CD8-positive, alpha-beta memory T cell (primary cell): Measurements from ENCODE around the gene HCFC1R1. TPM values are rescaled to one million over a fixed set of nuclear protein-coding genes. Genes with fewer than 3 reads are reported as not detected.
A peak's percentile ranks its signal among the peaks of the same experiment; 100 is the strongest.

Experiments used
- CTCF ChIA-PET: fragments of 350-600 bp; sonication (Branson Sonifier 250); formaldehyde crosslinking; loops from one replicate; lab custom pipeline; 2021; ENCODE audit warnings: antibody characterized with exemption; lab: Charles Lee
- POLR2A ChIA-PET: fragments of 350-600 bp; sonication (Branson Sonifier 250); formaldehyde crosslinking; loops from one replicate; lab custom pipeline; 2021; ENCODE audit warnings: antibody characterized with exemption; lab: Charles Lee
- DNase-seq, 5 donors: peaks; one replicate each; pipeline versions ENCODE4 v3.0.0 to v3.0.0-alpha.2; 2020 to 2022; ENCODE audit warnings: mixed read lengths in 1 of 5
- H3K27ac ChIP-seq: one replicate; pipeline ENCODE4 v1.7.0; 2013; ENCODE audit warnings: low read depth, mild to moderate bottlenecking, low read length, moderate library complexity
- H3K27me3 ChIP-seq: 2 replicates; pipeline ENCODE4 v1.7.0; 2013; ENCODE audit warnings: low read length, mild to moderate bottlenecking; ENCODE audit not compliant: insufficient read depth, poor library complexity, severe bottlenecking
- H3K36me3 ChIP-seq: 2 replicates; pipeline ENCODE4 v1.7.0; 2013; ENCODE audit warnings: mild to moderate bottlenecking, low read length, moderate library complexity; ENCODE audit not compliant: insufficient read depth
- H3K4me1 ChIP-seq: 2 replicates; pipeline ENCODE4 v1.7.0; 2013; ENCODE audit warnings: mild to moderate bottlenecking, low read length, moderate library complexity; ENCODE audit not compliant: insufficient read depth
- H3K4me3 ChIP-seq: 2 replicates; pipeline ENCODE4 v1.7.0; 2013; ENCODE audit warnings: mild to moderate bottlenecking, low read length
- H3K9me3 ChIP-seq: 2 replicates; pipeline ENCODE4 v1.7.0; 2013; ENCODE audit warnings: mild to moderate bottlenecking, low read length
- H3K27ac Mint-ChIP-seq, 8 donors: one replicate each; pipeline ENCODE4 v1.8.0; 2020 to 2021; ENCODE audit warnings: mixed read lengths in 8 of 8, mild to moderate bottlenecking in 6 of 8, inconsistent platforms in 3 of 8, moderate library complexity in 3 of 8
- H3K27me3 Mint-ChIP-seq, 2 donors: one replicate each; pipeline ENCODE4 v1.8.0; 2020 to 2021; ENCODE audit warnings: mixed read lengths in 2 of 2, mild to moderate bottlenecking in 1 of 2, moderate library complexity in 1 of 2
- H3K36me3 Mint-ChIP-seq, 3 donors: one replicate each; pipeline ENCODE4 v1.8.0; 2020 to 2021; ENCODE audit warnings: mixed read lengths in 3 of 3, inconsistent platforms in 1 of 3, mild to moderate bottlenecking in 1 of 3
- H3K4me1 Mint-ChIP-seq, 3 donors: one replicate each; pipeline ENCODE4 v1.8.0; 2020 to 2021; ENCODE audit warnings: mixed read lengths in 3 of 3, inconsistent platforms in 1 of 3, mild to moderate bottlenecking in 1 of 3
- H3K4me3 Mint-ChIP-seq, 7 donors: one replicate each; pipeline ENCODE4 v1.8.0; 2020 to 2021; ENCODE audit warnings: mixed read lengths in 7 of 7, mild to moderate bottlenecking in 6 of 7, moderate library complexity in 4 of 7, inconsistent platforms in 2 of 7
- H3K9me3 Mint-ChIP-seq, 5 donors: one replicate each; pipeline ENCODE4 v1.8.0; 2020 to 2022; ENCODE audit warnings: mixed read lengths in 5 of 5, mild to moderate bottlenecking in 3 of 5, moderate library complexity in 2 of 5, inconsistent platforms in 1 of 5
- polyA plus RNA-seq: library from polyadenylated mRNA; unstranded; fragments of 300-500 nt; fragmentation: Illumina TruSeq; gene quantifications from one replicate; pipeline ENCODE4 v1.2.3, GENCODE V29; 2021
- total RNA-seq, 2 experiments: library from RNA; stranded (reverse); gene quantifications; one replicate each; pipeline ENCODE4 v1.2.3, GENCODE V29; 2021

The HCFC1R1 gene
- total and polyA plus RNA-seq, 3 experiments from 2014 or later = 23.7 to 26.3 (median 25.6) TPM

DNA sequence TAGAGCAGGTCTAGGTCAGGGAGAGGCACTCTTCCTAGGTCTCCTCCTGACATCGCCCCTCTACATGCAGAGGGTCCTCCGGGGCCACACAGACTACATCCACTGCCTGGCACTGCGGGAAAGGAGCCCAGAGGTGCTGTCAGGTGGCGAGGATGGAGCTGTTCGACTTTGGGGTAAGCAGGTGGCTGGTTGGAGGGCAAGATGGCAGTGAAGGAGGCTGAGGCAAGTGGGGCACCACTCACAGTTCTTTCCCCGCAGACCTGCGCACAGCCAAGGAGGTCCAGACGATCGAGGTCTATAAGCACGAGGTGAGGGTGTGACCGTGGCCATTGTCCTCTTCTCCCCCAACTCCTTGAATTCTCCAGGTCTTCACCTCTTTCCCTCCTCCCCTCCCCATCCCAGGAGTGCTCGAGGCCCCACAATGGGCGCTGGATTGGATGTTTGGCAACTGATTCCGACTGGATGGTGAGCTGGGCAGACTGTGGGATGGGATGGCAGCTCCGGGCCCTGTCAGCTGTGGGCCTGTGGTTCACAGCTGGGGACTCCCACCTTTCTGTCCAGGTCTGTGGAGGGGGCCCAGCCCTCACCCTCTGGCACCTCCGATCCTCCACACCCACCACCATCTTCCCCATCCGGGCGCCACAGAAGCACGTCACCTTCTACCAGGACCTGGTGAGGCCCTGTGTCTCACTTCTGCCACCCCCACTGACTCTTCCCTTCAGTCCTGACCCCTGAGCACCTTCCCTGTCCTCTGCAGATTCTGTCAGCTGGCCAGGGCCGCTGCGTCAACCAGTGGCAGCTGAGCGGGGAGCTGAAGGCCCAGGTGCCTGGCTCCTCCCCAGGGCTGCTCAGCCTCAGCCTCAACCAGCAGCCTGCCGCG, 3.1 kb upstream of the HCFC1R1 start:
- Histone ChIP-seq H3K27me3 (peaks cover 6% of the 10 kb centered on the region), H3K4me3 (no peak overlapping the region), H3K27ac (no peak overlapping the region), H3K4me1 (peaks cover 43% of the 10 kb centered on the region), H3K36me3 (peaks cover 7% of the 10 kb centered on the region), H3K9me3 (no peaks in the 10 kb centered on the region)
- Mint-ChIP-seq H3K4me1 (peaks cover 38 to 60% (median 43%) of the 10 kb centered on the region in 3 donors), H3K4me3 (peak overlapping the region in 1 of 7 donors; percentile 26), H3K9me3 (peaks cover 0 to 2% (median 0%) of the 10 kb centered on the region in 5 donors), H3K27me3 (peaks cover 8 to 10% of the 10 kb centered on the region in 2 donors), H3K36me3 (peaks cover 0 to 22% (median 3%) of the 10 kb centered on the region in 3 donors), H3K27ac (peak overlapping the region in 1 of 8 donors; percentile 11)
- ChIA-PET CTCF (interaction anchor here (1.0 to 17.8 kb wide), 14 partner anchors 6 to 549 kb away, joined by 3 to 289 read pairs (median 6); partner anchors contain the start of genes BICDL2, CLDN9, HCFC1R1 and MMP25), POLR2A (interaction anchor here (0.6 to 1.8 kb wide), 4 partner anchors 17 to 188 kb away, joined by 4 to 7 read pairs (median 4); no protein-coding TSS in a partner anchor)
- DNase-seq = no peak

DNA sequence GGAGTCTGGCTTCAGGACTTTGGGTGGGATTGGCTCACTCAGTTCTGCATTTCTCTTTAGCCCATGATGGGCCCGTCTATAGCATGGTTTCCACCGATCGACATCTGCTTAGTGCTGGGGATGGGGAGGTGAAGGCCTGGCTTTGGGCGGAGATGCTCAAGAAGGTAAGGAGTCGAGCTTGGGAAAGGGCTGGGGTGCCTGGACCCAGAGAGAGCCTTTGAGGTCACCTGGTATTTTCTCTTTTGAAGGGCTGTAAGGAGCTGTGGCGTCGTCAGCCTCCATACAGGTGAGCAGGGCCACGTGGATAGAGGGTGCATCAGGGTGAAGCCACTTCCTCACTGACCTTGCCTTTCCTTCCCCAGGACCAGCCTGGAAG, 2.2 kb upstream of the HCFC1R1 start:
- H3K4me3 ChIP-seq = no peak overlapping the region
- Mint-ChIP-seq H3K9me3 (peaks cover 0 to 2% (median 0%) of the 10 kb centered on the region in 5 donors), H3K27ac (peak overlapping the region in 2 of 8 donors; percentile 11 to 73), H3K27me3 (peaks cover 5 to 8% of the 10 kb centered on the region in 2 donors), H3K36me3 (peaks cover 0 to 22% (median 3%) of the 10 kb centered on the region in 3 donors), H3K4me1 (peaks cover 46 to 66% (median 49%) of the 10 kb centered on the region in 3 donors), H3K4me3 (no peak overlapping the region)
- ChIA-PET CTCF (interaction anchor here (1.1 to 17.8 kb wide), 5 partner anchors 9 to 103 kb away, joined by 3 to 289 read pairs (median 5); partner anchors contain the start of gene CLDN9), POLR2A (interaction anchor here (1.6 kb wide), 1 partner anchor 22 kb away, joined by 4 read pairs; no protein-coding TSS in a partner anchor)
- H3K9me3 ChIP-seq = no peaks in the 10 kb centered on the region
- H3K27ac ChIP-seq = no peak overlapping the region
- peaks cover 6% of the 10 kb centered on the region for H3K27me3 ChIP-seq
- peaks cover 52% of the 10 kb centered on the region for H3K4me1 ChIP-seq
- peaks cover 7% of the 10 kb centered on the region for H3K36me3 ChIP-seq
- DNase-seq = no peak

- H3K27ac Mint-ChIP-seq = peak overlapping the region in 1 of 8 donors; percentile 11
- no peak overlapping the region for H3K4me3 ChIP-seq
- ChIA-PET POLR2A (interaction anchor here (0.6 to 0.7 kb wide), 2 partner anchors 144 to 418 kb away, joined by 3 to 6 read pairs; partner anchors contain the start of gene NAA60), CTCF (interaction anchor here (0.7 to 17.8 kb wide), 8 partner anchors 9 to 104 kb away, joined by 3 to 289 read pairs (median 4); partner anchors contain the start of gene CLDN9)
- H3K27ac ChIP-seq = no peak overlapping the region
- no peak for DNase-seq
- H3K9me3 ChIP-seq = no peaks in the 10 kb centered on the region
- peaks cover 0 to 2% (median 0%) of the 10 kb centered on the region in 5 donors for H3K9me3 Mint-ChIP-seq
- H3K27me3 Mint-ChIP-seq = peaks cover 5 to 8% of the 10 kb centered on the region in 2 donors
- peak overlapping the region in 1 of 7 donors; percentile 22 for H3K4me3 Mint-ChIP-seq
- H3K4me1 Mint-ChIP-seq = peaks cover 50 to 72% (median 52%) of the 10 kb centered on the region in 3 donors
- peaks cover 0 to 22% (median 3%) of the 10 kb centered on the region in 3 donors for H3K36me3 Mint-ChIP-seq
- peaks cover 6% of the 10 kb centered on the region for H3K27me3 ChIP-seq
- H3K36me3 ChIP-seq = peaks cover 7% of the 10 kb centered on the region
- H3K4me1 ChIP-seq = peaks cover 53% of the 10 kb centered on the region
Measured at GRCh38 chr16:3025032-3026002, 1.6 kb upstream of the HCFC1R1 start.

- H3K4me1 Mint-ChIP-seq = peaks cover 42 to 64% (median 47%) of the 10 kb centered on the region in 3 donors
- H3K36me3 ChIP-seq = peaks cover 7% of the 10 kb centered on the region
- CTCF ChIA-PET = interaction anchor here (0.5 to 17.8 kb wide), 8 partner anchors 6 to 106 kb away, joined by 3 to 289 read pairs (median 5); partner anchors contain the start of gene CLDN9
- no peaks in the 10 kb centered on the region for H3K27me3 ChIP-seq
- H3K4me3 ChIP-seq = peak overlapping the region; percentile 88
- peaks cover 43% of the 10 kb centered on the region for H3K4me1 ChIP-seq
- peaks cover 0 to 2% (median 0%) of the 10 kb centered on the region in 5 donors for H3K9me3 Mint-ChIP-seq
- H3K27me3 Mint-ChIP-seq = peaks cover 0 to 3% of the 10 kb centered on the region in 2 donors
- H3K27ac ChIP-seq = peak overlapping the region; percentile 88
- POLR2A ChIA-PET = interaction anchor here (0.5 to 1.9 kb wide), 3 partner anchors 21 to 127 kb away, joined by 3 to 7 read pairs (median 4); partner anchors contain the start of gene ZNF213
- peaks cover 0 to 22% (median 3%) of the 10 kb centered on the region in 3 donors for H3K36me3 Mint-ChIP-seq
- no peaks in the 10 kb centered on the region for H3K9me3 ChIP-seq
- peak overlapping the region; percentile 78 to 97 (median 88) for H3K27ac Mint-ChIP-seq
- DNase-seq = peak in 1 of 5 donors; percentile 39
- H3K4me3 Mint-ChIP-seq = peak overlapping the region; percentile 87 to 98 (median 93)
Measured at GRCh38 chr16:3023415-3023668, 400 bp downstream of the HCFC1R1 start.

GRCh38 chr16:3022684-3023414, 893 bp downstream of the HCFC1R1 start:
- Histone ChIP-seq H3K36me3 (peaks cover 7% of the 10 kb centered on the region), H3K4me3 (peak overlapping the region; percentile 88), H3K27me3 (no peaks in the 10 kb centered on the region), H3K9me3 (no peaks in the 10 kb centered on the region), H3K27ac (peak overlapping the region; percentile 88), H3K4me1 (peaks cover 47% of the 10 kb centered on the region)
- POLR2A ChIA-PET = interaction anchor here (0.5 to 1.9 kb wide), 4 partner anchors 19 to 128 kb away, joined by 3 to 7 read pairs (median 4); partner anchors contain the start of gene ZNF213
- H3K4me1 Mint-ChIP-seq = peaks cover 42 to 64% (median 45%) of the 10 kb centered on the region in 3 donors
- CTCF ChIA-PET = interaction anchor here (0.5 to 17.8 kb wide), 9 partner anchors 7 to 107 kb away, joined by 3 to 289 read pairs (median 4); partner anchors contain the start of gene CLDN9
- H3K9me3 Mint-ChIP-seq = no peaks in the 10 kb centered on the region
- no peak for DNase-seq
- H3K27me3 Mint-ChIP-seq = peaks cover 0 to 2% of the 10 kb centered on the region in 2 donors
- peak overlapping the region; percentile 78 to 93 (median 86) for H3K27ac Mint-ChIP-seq
- H3K4me3 Mint-ChIP-seq = peak overlapping the region; percentile 87 to 98 (median 93)
- peaks cover 0 to 22% (median 3%) of the 10 kb centered on the region in 3 donors for H3K36me3 Mint-ChIP-seq

DNA sequence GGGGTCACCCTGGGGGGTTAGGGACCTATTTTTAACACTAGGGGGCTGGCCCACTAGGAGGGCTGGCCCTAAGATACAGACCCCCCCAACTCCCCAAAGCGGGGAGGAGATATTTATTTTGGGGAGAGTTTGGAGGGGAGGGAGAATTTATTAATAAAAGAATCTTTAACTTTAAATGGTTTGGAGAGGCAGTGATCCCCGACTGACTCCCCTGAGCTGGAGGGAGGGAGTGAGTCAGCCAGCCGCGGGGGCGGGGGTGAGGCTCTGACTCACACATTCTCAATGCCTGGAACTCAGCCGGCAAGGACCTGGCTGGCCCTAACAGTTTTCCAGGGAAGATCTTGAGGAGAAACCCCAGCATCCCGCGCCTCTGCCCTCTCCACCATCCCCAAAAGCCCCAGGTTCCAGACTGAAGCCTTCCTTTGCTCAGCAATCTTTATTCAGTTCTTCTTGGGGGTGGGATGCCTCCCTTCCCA, 1.5 kb downstream of the HCFC1R1 start:
- Mint-ChIP-seq H3K36me3 (peaks cover 0 to 21% (median 3%) of the 10 kb centered on the region in 3 donors), H3K4me1 (peaks cover 42 to 61% (median 42%) of the 10 kb centered on the region in 3 donors), H3K9me3 (no peaks in the 10 kb centered on the region), H3K27me3 (peaks cover 0 to 2% of the 10 kb centered on the region in 2 donors), H3K27ac (peak overlapping the region; percentile 61 to 93 (median 86)), H3K4me3 (peak overlapping the region; percentile 43 to 98 (median 93))
- Histone ChIP-seq H3K4me1 (peaks cover 47% of the 10 kb centered on the region), H3K9me3 (no peaks in the 10 kb centered on the region), H3K27me3 (no peaks in the 10 kb centered on the region), H3K4me3 (no peak overlapping the region), H3K36me3 (peaks cover 7% of the 10 kb centered on the region), H3K27ac (peak overlapping the region; percentile 61)
- ChIA-PET POLR2A (interaction anchor here (1.0 to 1.2 kb wide), 2 partner anchors 18 to 128 kb away, joined by 3 to 4 read pairs; no protein-coding TSS in a partner anchor), CTCF (interaction anchor here (1.0 to 17.8 kb wide), 5 partner anchors 7 to 108 kb away, joined by 3 to 289 read pairs (median 7); partner anchors contain the start of gene CLDN9)
- DNase-seq = peak in 4 of 5 donors; percentile 50 to 88 (median 72)
